Neural progenitor cell (in vitro differentiated cells): ENCODE data around the gene PRND.

ENCODE experiments used
- CTCF ChIP-seq: fragments of 200-600 bp; sonication (generic); IDR thresholded peaks from 2 replicates; pipeline ENCODE4 v1.5.1; 2017; ENCODE audit warnings: antibody characterized with exemption, mild to moderate bottlenecking
- EZH2phosphoT487 ChIP-seq: fragments of 200-600 bp; sonication (generic); IDR thresholded peaks from 2 replicates; pipeline ENCODE4 v1.6.1; 2017; ENCODE audit warnings: antibody characterized with exemption

- TF ChIP-seq CTCF: no peak
- TF ChIP-seq EZH2phosphoT487: no peak
Observed at GRCh38 chr20:4764805-4765204, 43.1 kb downstream of the PRND start.
